Neural progenitor cell (in vitro differentiated cells): ENCODE measurements around the gene C14orf132. TPM values are rescaled to one million over a fixed set of nuclear protein-coding genes. Genes with fewer than 3 reads are reported as not detected.

Source experiments
- DNase-seq: peaks from one replicate; pipeline ENCODE4 v3.0.0-alpha.2; 2016; ENCODE audit warnings: low spot score
- H2AFZ ChIP-seq: fragments of 200-600 bp; sonication (generic); replicated peaks from 2 replicates; pipeline ENCODE4 v1.6.1; 2016; ENCODE audit warnings: antibody characterized with exemption
- H3F3A ChIP-seq: fragments of 200-600 bp; sonication (generic); 2 replicates; pipeline ENCODE4 v1.6.1; 2016; ENCODE audit warnings: antibody characterized with exemption, low read depth
- H3K27ac ChIP-seq: fragments of 200-600 bp; sonication (generic); 2 replicates; pipeline ENCODE4 v1.5.1; 2016; ENCODE audit warnings: mild to moderate bottlenecking
- H3K27me3 ChIP-seq: fragments of 200-600 bp; sonication (generic); 2 replicates; pipeline ENCODE4 v1.6.1; 2016; ENCODE audit warnings: mild to moderate bottlenecking, moderate library complexity
- H3K36me3 ChIP-seq: fragments of 200-600 bp; sonication (generic); 2 replicates; pipeline ENCODE4 v1.5.1; 2016
- H3K4me1 ChIP-seq: fragments of 200-600 bp; sonication (generic); 2 replicates; pipeline ENCODE4 v1.6.1; 2016; ENCODE audit warnings: mixed run types
- H3K4me2 ChIP-seq: fragments of 200-600 bp; sonication (generic); 2 replicates; pipeline ENCODE4 v1.6.1; 2016
- H3K4me3 ChIP-seq: fragments of 200-600 bp; sonication (generic); 2 replicates; pipeline ENCODE4 v1.5.1; 2016
- H3K79me2 ChIP-seq: fragments of 200-600 bp; sonication (generic); 2 replicates; pipeline ENCODE4 v1.6.1; 2016; ENCODE audit warnings: low read depth
- H3K9ac ChIP-seq: fragments of 200-600 bp; sonication (generic); 2 replicates; pipeline ENCODE4 v1.6.1; 2016
- H3K9me3 ChIP-seq: fragments of 200-600 bp; sonication (generic); 2 replicates; pipeline ENCODE4 v1.5.1; 2016; ENCODE audit warnings: low read depth
- H4K20me1 ChIP-seq: fragments of 200-600 bp; sonication (generic); 2 replicates; pipeline ENCODE4 v1.6.1; 2016; ENCODE audit warnings: low read depth
- H3K27ac Mint-ChIP-seq: 3 replicates; pipeline ENCODE4 v1.8.0; 2021; ENCODE audit warnings: mixed read lengths
- H3K27me3 Mint-ChIP-seq: 2 replicates; pipeline ENCODE4 v1.8.0; 2022; ENCODE audit warnings: low read depth, mild to moderate bottlenecking, inconsistent platforms, moderate library complexity, mixed read lengths; ENCODE audit not compliant: insufficient read depth
- H3K36me3 Mint-ChIP-seq: 3 replicates; pipeline ENCODE4 v1.8.0; 2021; ENCODE audit warnings: mixed read lengths
- H3K4me1 Mint-ChIP-seq: 3 replicates; pipeline ENCODE4 v1.8.0; 2021; ENCODE audit warnings: mixed read lengths
- H3K4me3 Mint-ChIP-seq: 3 replicates; pipeline ENCODE4 v1.8.0; 2021; ENCODE audit warnings: mild to moderate bottlenecking, moderate library complexity, mixed read lengths
- H3K9me3 Mint-ChIP-seq: 3 replicates; pipeline ENCODE4 v1.8.0; 2020; ENCODE audit warnings: mixed read lengths
- CTCF ChIP-seq: fragments of 200-600 bp; sonication (generic); IDR thresholded peaks from 2 replicates; pipeline ENCODE4 v1.5.1; 2017; ENCODE audit warnings: antibody characterized with exemption, mild to moderate bottlenecking
- EZH2 ChIP-seq: fragments of 200-600 bp; sonication (generic); IDR thresholded peaks from 2 replicates; pipeline ENCODE4 v1.6.1; 2017; ENCODE audit warnings: antibody characterized with exemption, mild to moderate bottlenecking, moderate library complexity
- EZH2phosphoT487 ChIP-seq: fragments of 200-600 bp; sonication (generic); IDR thresholded peaks from 2 replicates; pipeline ENCODE4 v1.6.1; 2017; ENCODE audit warnings: antibody characterized with exemption
- total RNA-seq: library from RNA; depleted of rRNA; stranded (reverse); fragments of >200 nt; gene quantifications from 2 replicates; pipeline ENCODE4 v1.2.3, GENCODE V29; 2015; ENCODE audit warnings: low replicate concordance

Gene C14orf132
- total RNA-seq, 1 donor from 2014 or later: 8.1 TPM

- H3K27ac ChIP-seq: no peak overlapping the region
- H4K20me1 ChIP-seq: no peaks in the 10 kb centered on the region
- no peaks in the 10 kb centered on the region for H3K4me1 ChIP-seq
- Mint-ChIP-seq H3K4me3 (no peak overlapping the region), H3K27ac (no peak overlapping the region), H3K9me3 (peaks cover 8% of the 10 kb centered on the region), H3K36me3 (no peaks in the 10 kb centered on the region), H3K4me1 (no peaks in the 10 kb centered on the region), H3K27me3 (no peaks in the 10 kb centered on the region)
- H3K4me3 ChIP-seq: no peak overlapping the region
- H3K79me2 ChIP-seq: no peaks in the 10 kb centered on the region
- H3K4me2 ChIP-seq: no peak overlapping the region
- H3F3A ChIP-seq: no peaks in the 10 kb centered on the region
- no peak for DNase-seq
- no peak overlapping the region for H3K9ac ChIP-seq
- no peaks in the 10 kb centered on the region for H3K9me3 ChIP-seq
- H3K36me3 ChIP-seq: no peaks in the 10 kb centered on the region
- no peaks in the 10 kb centered on the region for H3K27me3 ChIP-seq
- TF ChIP-seq EZH2 (no peak), CTCF (no peak), EZH2phosphoT487 (no peak)
- H2AFZ ChIP-seq: no peak overlapping the region
Observed at GRCh38 chr14:96122496-96122895, 83.3 kb downstream of the C14orf132 start.

- TF ChIP-seq CTCF (no peak), EZH2phosphoT487 (no peak), EZH2 (no peak)
- Histone ChIP-seq H3K27ac (no peak overlapping the region), H3K9ac (no peak overlapping the region), H3K9me3 (no peaks in the 10 kb centered on the region), H3K79me2 (no peaks in the 10 kb centered on the region), H3K4me2 (no peak overlapping the region), H3K36me3 (no peaks in the 10 kb centered on the region), H2AFZ (no peak overlapping the region), H3F3A (no peaks in the 10 kb centered on the region), H3K4me3 (no peak overlapping the region), H4K20me1 (no peaks in the 10 kb centered on the region), H3K4me1 (no peaks in the 10 kb centered on the region), H3K27me3 (peaks cover 4% of the 10 kb centered on the region)
- DNase-seq: no peak
- H3K36me3 Mint-ChIP-seq: no peaks in the 10 kb centered on the region
- no peaks in the 10 kb centered on the region for H3K4me1 Mint-ChIP-seq
- H3K4me3 Mint-ChIP-seq: no peak overlapping the region
- no peaks in the 10 kb centered on the region for H3K9me3 Mint-ChIP-seq
- H3K27ac Mint-ChIP-seq: no peak overlapping the region
- no peaks in the 10 kb centered on the region for H3K27me3 Mint-ChIP-seq
Observed at GRCh38 chr14:96125536-96125935, 86.4 kb downstream of the C14orf132 start.

GRCh38 chr14:96126339-96126782, 87.2 kb downstream of the C14orf132 start:
- H3K4me1 ChIP-seq: no peaks in the 10 kb centered on the region
- Mint-ChIP-seq H3K4me1 (no peaks in the 10 kb centered on the region), H3K4me3 (no peak overlapping the region), H3K27me3 (no peaks in the 10 kb centered on the region), H3K27ac (no peak overlapping the region), H3K36me3 (no peaks in the 10 kb centered on the region), H3K9me3 (no peaks in the 10 kb centered on the region)
- no peaks in the 10 kb centered on the region for H3K36me3 ChIP-seq
- DNase-seq: no peak
- no peaks in the 10 kb centered on the region for H4K20me1 ChIP-seq
- no peaks in the 10 kb centered on the region for H3K79me2 ChIP-seq
- H2AFZ ChIP-seq: no peak overlapping the region
- no peaks in the 10 kb centered on the region for H3K9me3 ChIP-seq
- H3K4me3 ChIP-seq: no peak overlapping the region
- no peak overlapping the region for H3K4me2 ChIP-seq
- H3K27ac ChIP-seq: no peak overlapping the region
- H3K9ac ChIP-seq: no peak overlapping the region
- H3F3A ChIP-seq: no peaks in the 10 kb centered on the region
- TF ChIP-seq CTCF (no peak), EZH2phosphoT487 (no peak), EZH2 (no peak)
- peaks cover 4% of the 10 kb centered on the region for H3K27me3 ChIP-seq
